Body of pancreas (tissue), 4 donors: ENCODE data around the gene TEX29. TPM values are rescaled to one million over a fixed set of nuclear protein-coding genes. Genes with fewer than 3 reads are reported as not detected.

Experiments used
- ATAC-seq: fragments of 150-250 bp; one replicate; pipeline ENCODE4 v1.9.1; 2016
- DNase-seq, 4 donors: peaks; one replicate each; pipeline ENCODE4 v3.0.0-alpha.2; 2019
- H3K27ac ChIP-seq, 4 donors: fragments of 200-600 bp; sonication (generic); 1 replicate in 3 of 4; 2 replicates in 1 of 4; pipeline versions ENCODE4 v1.5.1 to v1.6.1; 2016 to 2019; ENCODE audit warnings: mild to moderate bottlenecking in 1 of 4, mixed read lengths in 1 of 4, moderate library complexity in 1 of 4
- H3K27me3 ChIP-seq, 2 donors: fragments of 200-600 bp; sonication (generic); one replicate each; pipeline ENCODE4 v1.6.0; 2016; ENCODE audit warnings: mild to moderate bottlenecking in 1 of 2
- H3K36me3 ChIP-seq, 2 donors: fragments of 200-600 bp; sonication (generic); replicated peaks in 1 of 2; 2 replicates each; pipeline ENCODE4 v1.5.1; 2016; ENCODE audit warnings: low read depth in 2 of 2; ENCODE audit not compliant: insufficient read depth in 1 of 2
- H3K4me1 ChIP-seq: fragments of 200-600 bp; sonication (generic); one replicate; pipeline ENCODE4 v1.6.0; 2016
- H3K4me3 ChIP-seq, 2 donors: fragments of 200-600 bp; sonication (generic); 1 replicate in 1 of 2; 2 replicates in 1 of 2; pipeline ENCODE4 v1.5.1; 2016 to 2019
- H3K9me3 ChIP-seq, 3 donors: fragments of 200-600 bp; sonication (generic); 1 replicate in 2 of 3; 2 replicates in 1 of 3; pipeline ENCODE4 v1.5.1; 2016
- POLR2A ChIP-seq, 3 donors: fragments of 450-650 bp; IDR thresholded peaks; one replicate each; pipeline ENCODE4 v1.6.1; 2016; ENCODE audit warnings: antibody characterized with exemption in 3 of 3, mild to moderate bottlenecking in 2 of 3
- WGBS, 2 donors: methylation state at CpG; one replicate each; pipeline ENCODE4 v1.1.5; 2017; 5-methylcytosine and 5-hydroxymethylcytosine counted together
- intact Hi-C: fragments of 100-400 bp; cut with DNase I; formaldehyde crosslinking; loops from one replicate; pipeline ENCODE4 v1.15.1; 2023
- total RNA-seq, 2 donors: library from RNA; depleted of rRNA; stranded (reverse); fragments of >200 nt; gene quantifications; one replicate each; pipeline ENCODE4 v1.1.0, GENCODE V29; 2016
- TF ChIP-seq, protein P1 (sequence below), 7 experiments: fragments of 450-650 bp in 4 of 7; fragments of 200-600 bp in 3 of 7; sonication (generic) in 3 of 7; IDR thresholded peaks; one replicate each; pipeline ENCODE4 v1.5.1; 2016 to 2019; ENCODE audit warnings: antibody characterized with exemption in 7 of 7

Gene TEX29
- total RNA-seq, 2 donors from 2014 or later = not detected

DNA sequence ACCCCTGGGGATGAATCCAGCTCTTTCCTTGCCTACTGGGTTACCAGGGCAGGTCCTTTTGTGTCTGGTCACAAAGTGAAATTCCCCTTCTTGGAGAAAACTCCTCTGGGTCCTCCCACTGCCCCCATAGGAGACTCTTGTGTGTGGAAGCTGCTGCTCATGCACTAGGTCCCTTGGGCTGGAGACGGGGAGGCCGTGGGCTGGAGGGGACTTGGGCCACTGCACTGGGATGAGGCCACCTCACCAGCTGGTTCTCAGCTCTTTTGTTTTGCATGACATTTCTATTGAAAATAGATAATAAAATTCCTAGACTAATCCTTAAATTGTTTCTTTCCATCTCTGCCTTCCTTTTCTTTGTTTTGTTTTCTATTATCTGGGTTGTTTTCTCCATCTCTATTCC is 62.4 kb downstream of the TEX29 start:
- 28 to 38% methylated on average over 2 of the region's 2 CpGs for WGBS, 2 donors
- ATAC-seq = no peak
- no peaks in the 10 kb centered on the region for H3K36me3 ChIP-seq
- no peak overlapping the region for H3K4me3 ChIP-seq
- H3K27ac ChIP-seq = no peak overlapping the region
- no peaks in the 10 kb centered on the region for H3K4me1 ChIP-seq
- DNase-seq = no peak
- intact Hi-C loops = no loop called here
- no peaks in the 10 kb centered on the region for H3K9me3 ChIP-seq
- TF ChIP-seq POLR2A (IDR thresholded peaks at IDR 0.05) = no peak
- TF ChIP-seq, protein P1, sequence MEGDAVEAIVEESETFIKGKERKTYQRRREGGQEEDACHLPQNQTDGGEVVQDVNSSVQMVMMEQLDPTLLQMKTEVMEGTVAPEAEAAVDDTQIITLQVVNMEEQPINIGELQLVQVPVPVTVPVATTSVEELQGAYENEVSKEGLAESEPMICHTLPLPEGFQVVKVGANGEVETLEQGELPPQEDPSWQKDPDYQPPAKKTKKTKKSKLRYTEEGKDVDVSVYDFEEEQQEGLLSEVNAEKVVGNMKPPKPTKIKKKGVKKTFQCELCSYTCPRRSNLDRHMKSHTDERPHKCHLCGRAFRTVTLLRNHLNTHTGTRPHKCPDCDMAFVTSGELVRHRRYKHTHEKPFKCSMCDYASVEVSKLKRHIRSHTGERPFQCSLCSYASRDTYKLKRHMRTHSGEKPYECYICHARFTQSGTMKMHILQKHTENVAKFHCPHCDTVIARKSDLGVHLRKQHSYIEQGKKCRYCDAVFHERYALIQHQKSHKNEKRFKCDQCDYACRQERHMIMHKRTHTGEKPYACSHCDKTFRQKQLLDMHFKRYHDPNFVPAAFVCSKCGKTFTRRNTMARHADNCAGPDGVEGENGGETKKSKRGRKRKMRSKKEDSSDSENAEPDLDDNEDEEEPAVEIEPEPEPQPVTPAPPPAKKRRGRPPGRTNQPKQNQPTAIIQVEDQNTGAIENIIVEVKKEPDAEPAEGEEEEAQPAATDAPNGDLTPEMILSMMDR (IDR thresholded peaks at IDR 0.05) = no peak
- H3K27me3 ChIP-seq = no peaks in the 10 kb centered on the region

DNA sequence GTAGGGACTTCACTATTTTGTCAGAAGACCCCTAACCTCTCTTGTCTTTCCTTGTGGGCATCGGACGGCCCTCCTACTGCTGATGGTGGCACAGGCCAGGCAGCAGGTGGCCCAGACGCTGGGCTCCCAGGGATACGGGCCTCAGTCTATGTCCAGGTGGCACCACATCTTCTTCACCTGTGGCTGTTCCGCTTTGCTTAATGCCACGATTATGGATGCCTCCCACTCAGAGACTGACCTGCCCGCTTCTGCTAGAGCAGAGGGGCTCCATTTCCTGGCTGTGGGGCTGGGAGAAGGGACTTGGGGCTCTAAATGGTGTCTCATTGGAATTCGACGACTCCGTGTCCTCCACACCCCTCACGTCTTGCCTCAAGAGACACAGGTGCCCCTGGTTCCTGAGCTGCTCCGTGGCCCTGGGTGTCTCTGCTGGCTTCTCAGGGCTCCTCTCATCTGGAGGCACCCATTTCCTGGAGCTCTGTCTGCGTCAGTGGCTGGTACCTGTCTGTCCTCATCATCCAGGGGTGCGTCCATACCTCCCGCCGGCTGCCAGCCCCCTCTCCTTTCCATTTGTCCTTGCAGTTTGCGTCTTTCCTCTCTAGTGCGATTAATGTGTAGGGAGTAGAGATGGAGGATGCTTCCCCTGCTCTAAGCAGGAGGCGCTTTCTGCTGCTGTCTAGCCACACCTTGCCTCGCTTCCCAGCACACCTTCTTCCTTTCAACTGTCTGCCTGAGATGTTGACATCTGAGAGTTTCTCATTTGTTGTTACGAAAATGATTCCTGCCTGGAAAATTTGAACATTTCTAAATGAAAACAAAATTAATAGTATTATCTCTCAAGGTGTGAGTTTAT is 63.4 kb downstream of the TEX29 start:
- Histone ChIP-seq H3K36me3 (no peaks in the 10 kb centered on the region), H3K27me3 (no peaks in the 10 kb centered on the region), H3K4me1 (no peaks in the 10 kb centered on the region), H3K27ac (no peak overlapping the region), H3K9me3 (no peaks in the 10 kb centered on the region), H3K4me3 (no peak overlapping the region)
- no peak for TF ChIP-seq POLR2A (IDR thresholded peaks at IDR 0.05)
- TF ChIP-seq, protein P1 (IDR thresholded peaks at IDR 0.05) = no peak
- ATAC-seq = no peak
- WGBS, 2 donors = 60 to 63% methylated on average over 18 to 21 of the region's 21 CpGs
- no peak for DNase-seq
- intact Hi-C loops = no loop called here

DNA sequence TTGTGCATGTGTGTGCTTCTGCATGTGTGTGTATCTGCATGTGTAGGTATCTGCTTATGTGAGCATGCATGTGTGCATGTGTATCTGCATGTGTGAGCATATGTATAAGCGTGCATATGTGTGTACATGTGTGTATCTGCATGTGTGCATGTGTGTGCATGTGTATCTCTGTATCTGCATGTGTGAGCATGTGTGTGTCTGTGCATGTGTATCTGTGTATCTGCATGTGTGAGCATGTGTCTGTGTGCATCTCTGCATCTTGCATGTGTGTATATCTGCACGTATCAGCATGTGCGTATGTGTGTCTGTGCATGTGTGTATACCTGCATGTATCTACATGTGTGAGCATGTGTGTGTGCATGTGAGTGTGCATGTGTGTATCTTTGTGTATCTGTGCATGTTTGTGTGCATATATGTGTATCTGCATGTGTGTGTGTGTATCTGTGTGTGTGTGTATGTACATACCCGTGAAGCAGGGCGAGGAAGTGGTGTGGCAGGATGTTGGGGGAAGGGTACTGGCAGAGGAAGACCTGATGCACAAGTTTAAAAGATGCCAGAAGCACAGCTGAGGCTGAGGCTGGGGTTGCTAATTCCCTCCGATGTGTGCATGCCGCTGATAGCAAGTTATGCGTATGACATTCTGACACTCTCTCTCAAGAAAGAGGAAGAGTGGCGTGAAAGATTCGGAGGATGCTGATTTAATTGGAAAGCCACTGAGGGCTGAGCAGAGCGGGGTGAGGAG is 64.2 kb downstream of the TEX29 start:
- H3K27ac ChIP-seq = no peak overlapping the region
- WGBS, 2 donors = 69 to 77% methylated on average over 11 of the region's 11 CpGs
- no peak for TF ChIP-seq POLR2A (IDR thresholded peaks at IDR 0.05)
- TF ChIP-seq, protein P1 (IDR thresholded peaks at IDR 0.05) = no peak
- DNase-seq = no peak
- H3K4me1 ChIP-seq = no peaks in the 10 kb centered on the region
- no peak overlapping the region for H3K4me3 ChIP-seq
- no peak for ATAC-seq
- H3K36me3 ChIP-seq = no peaks in the 10 kb centered on the region
- H3K27me3 ChIP-seq = no peaks in the 10 kb centered on the region
- intact Hi-C loops = no loop called here
- H3K9me3 ChIP-seq = no peaks in the 10 kb centered on the region

DNA sequence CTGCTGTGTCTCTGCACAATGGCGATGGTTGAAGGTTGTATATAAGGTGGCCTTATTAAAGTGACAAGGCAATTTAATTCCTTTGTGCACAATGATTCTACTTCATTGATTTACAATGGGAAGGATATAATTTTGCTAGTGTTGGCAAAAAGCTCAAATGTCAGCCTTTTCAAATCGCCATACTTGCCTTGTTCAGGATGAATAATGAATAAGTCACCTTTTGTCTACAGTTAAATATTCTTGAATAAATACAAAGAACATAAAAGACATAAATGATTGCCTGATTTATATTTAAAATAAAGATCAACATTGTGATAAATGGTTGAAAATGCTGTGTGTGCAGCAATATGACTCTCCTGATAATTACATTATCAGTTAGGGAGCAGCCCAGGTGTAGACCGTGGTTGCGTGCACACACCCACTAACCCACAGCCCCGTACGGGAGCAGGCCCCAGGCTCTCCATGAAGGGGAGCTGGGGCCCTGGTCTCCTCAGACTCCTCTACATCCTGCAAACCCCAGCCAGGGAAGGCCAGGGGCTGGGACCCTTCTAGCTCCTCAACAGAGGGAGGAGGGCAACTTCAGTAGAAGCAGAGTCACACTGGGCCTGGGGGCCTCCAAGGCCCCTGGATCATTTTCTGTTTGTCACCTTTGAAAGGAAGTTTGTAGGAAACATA is 64.9 kb downstream of the TEX29 start:
- Histone ChIP-seq H3K27ac (no peak overlapping the region), H3K4me3 (no peak overlapping the region), H3K9me3 (no peaks in the 10 kb centered on the region), H3K27me3 (no peaks in the 10 kb centered on the region), H3K4me1 (no peaks in the 10 kb centered on the region), H3K36me3 (no peaks in the 10 kb centered on the region)
- DNase-seq (no peak), ATAC-seq (no peak)
- intact Hi-C loops = no loop called here
- WGBS, 2 donors = 60 to 62% methylated on average over 6 of the region's 6 CpGs
- TF ChIP-seq, protein P1 (IDR thresholded peaks at IDR 0.05) = no peak
- TF ChIP-seq POLR2A (IDR thresholded peaks at IDR 0.05) = no peak
